ENCODE data around the gene KRT86.
"Not testable (repeated sequence)": the region's sequence is repeated elsewhere in the genome, so short reads cannot be mapped to it uniquely, and the experiment has no call there.

KRT86 gene

GRCh38 chr12:52287816-52288805 lies 13.7 kb downstream of the KRT86 start:
- in situ Hi-C loops (cut with MboI; ENCODE audit: low sequenced_read_pairs) = not testable (repeated sequence)

GRCh38 chr12:52290483-52291134 lies 16.2 kb downstream of the KRT86 start:
- in situ Hi-C loops (cut with MboI; ENCODE audit: low sequenced_read_pairs) = not testable (repeated sequence)

GRCh38 chr12:52291267-52291935 lies 17.0 kb downstream of the KRT86 start, which contains the start of gene KRT81:
TSS of gene KRT81 (minus strand) at chr12:52291534. CDS start at chr12:52291465, 69 bp downstream.
- in situ Hi-C loops (cut with MboI; ENCODE audit: low sequenced_read_pairs) = no loop called here

GRCh38 chr12:52293926-52294325 lies 19.5 kb downstream of the KRT86 start:
- in situ Hi-C loops (cut with MboI; ENCODE audit: low sequenced_read_pairs) = no loop called here

- in situ Hi-C loops (cut with MboI; ENCODE audit: low sequenced_read_pairs) = no loop called here
Measured at GRCh38 chr12:52294803-52295202, 20.4 kb downstream of the KRT86 start.

- in situ Hi-C loops (cut with MboI; ENCODE audit: low sequenced_read_pairs) = no loop called here
Measured at GRCh38 chr12:52295663-52296062, 21.2 kb downstream of the KRT86 start.

- in situ Hi-C loops (cut with MboI; ENCODE audit: low sequenced_read_pairs) = no loop called here
Measured at GRCh38 chr12:52296572-52297215, 22.2 kb downstream of the KRT86 start.

- in situ Hi-C loops (cut with MboI; ENCODE audit: low sequenced_read_pairs) = no loop called here
Measured at GRCh38 chr12:52298677-52299190, 24.3 kb downstream of the KRT86 start.

GRCh38 chr12:52300796-52301691 lies 26.6 kb downstream of the KRT86 start:
- in situ Hi-C loops (cut with MboI; ENCODE audit: low sequenced_read_pairs) = no loop called here

GRCh38 chr12:52301721-52302120 lies 27.3 kb downstream of the KRT86 start:
- in situ Hi-C loops (cut with MboI; ENCODE audit: low sequenced_read_pairs) = not testable (repeated sequence)

GRCh38 chr12:52302242-52302914 lies 27.9 kb downstream of the KRT86 start:
- in situ Hi-C loops (cut with MboI; ENCODE audit: low sequenced_read_pairs) = not testable (repeated sequence)

- in situ Hi-C loops (cut with MboI; ENCODE audit: low sequenced_read_pairs) = not testable (repeated sequence)
Measured at GRCh38 chr12:52304941-52305411, 30.5 kb downstream of the KRT86 start.

- in situ Hi-C loops (cut with MboI; ENCODE audit: low sequenced_read_pairs) = no loop called here
Measured at GRCh38 chr12:52305921-52306705, 31.7 kb downstream of the KRT86 start.

- in situ Hi-C loops (cut with MboI; ENCODE audit: low sequenced_read_pairs) = no loop called here
Measured at GRCh38 chr12:52306731-52307130, 32.3 kb downstream of the KRT86 start.

- in situ Hi-C loops (cut with MboI; ENCODE audit: low sequenced_read_pairs) = no loop called here
Measured at GRCh38 chr12:52307836-52308805, 33.7 kb downstream of the KRT86 start.

GRCh38 chr12:52308806-52309425 lies 34.5 kb downstream of the KRT86 start:
- in situ Hi-C loops (cut with MboI; ENCODE audit: low sequenced_read_pairs) = no loop called here

All from HL-60/S4 treated with retinoic acid at 250 ng/mL for 4 days and 3 days (cell line).